Left renal cortex interstitium (tissue), 4 donors: ENCODE results near the gene COL28A1. TPM values are rescaled to one million over a fixed set of nuclear protein-coding genes. Genes with fewer than 3 reads are reported as not detected.
"Not testable (repeated sequence)": the region's sequence is repeated elsewhere in the genome, so short reads cannot be mapped to it uniquely, and the experiment has no call there.

Source experiments
- DNase-seq, 4 donors: peaks; one replicate each; pipeline ENCODE4 v3.0.0-alpha.2; 2013; ENCODE audit warnings: low read depth in 4 of 4, low spot score in 2 of 4, missing footprints in 1 of 4
- polyA plus RNA-seq, 4 donors: library from polyadenylated mRNA; unstranded; fragments of 120-200 nt; gene quantifications; one replicate each; pipeline ENCODE4 v1.2.1, GENCODE V29; 2013; ENCODE audit not compliant: insufficient read length in 4 of 4

The COL28A1 gene
- polyA plus RNA-seq, 4 donors, result 10.5 to 14.8 (median 12.5) TPM

- no peak for DNase-seq
Measured at GRCh38 chr7:7563269-7563668, 27.6 kb upstream of the COL28A1 start.

GRCh38 chr7:7562736-7563135 lies 27.1 kb upstream of the COL28A1 start:
- DNase-seq, result no peak

GRCh38 chr7:7561591-7561990 lies 25.9 kb upstream of the COL28A1 start:
- DNase-seq, result not testable (repeated sequence)

- no peak for DNase-seq
Measured at GRCh38 chr7:7557252-7557651, 21.6 kb upstream of the COL28A1 start.

GRCh38 chr7:7556852-7557251 lies 21.2 kb upstream of the COL28A1 start:
- DNase-seq, result no peak

- no peak for DNase-seq
Measured at GRCh38 chr7:7554649-7555575, 19.2 kb upstream of the COL28A1 start.

- no peak for DNase-seq
Measured at GRCh38 chr7:7554021-7554432, 18.4 kb upstream of the COL28A1 start.

- no peak for DNase-seq
Measured at GRCh38 chr7:7553386-7553785, 17.7 kb upstream of the COL28A1 start.

GRCh38 chr7:7552199-7552598 lies 16.5 kb upstream of the COL28A1 start:
- no peak for DNase-seq

GRCh38 chr7:7550663-7551062 lies 15.0 kb upstream of the COL28A1 start:
- no peak for DNase-seq

GRCh38 chr7:7548407-7548806 lies 12.7 kb upstream of the COL28A1 start:
- DNase-seq, result no peak

- DNase-seq, result no peak
Measured at GRCh38 chr7:7542251-7542835, 6.7 kb upstream of the COL28A1 start.

- no peak for DNase-seq
Measured at GRCh38 chr7:7539711-7540110, 4.0 kb upstream of the COL28A1 start.

- no peak for DNase-seq
Measured at GRCh38 chr7:7539152-7539551, 3.5 kb upstream of the COL28A1 start.

GRCh38 chr7:7537711-7538110 lies 2.0 kb upstream of the COL28A1 start:
- DNase-seq, result no peak

- DNase-seq, result no peak
Measured at GRCh38 chr7:7536396-7537019, 835 bp upstream of the COL28A1 start.

GRCh38 chr7:7533831-7534430 lies 1.7 kb downstream of the COL28A1 start:
- DNase-seq, result no peak

GRCh38 chr7:7529328-7529727 lies 6.3 kb downstream of the COL28A1 start:
- DNase-seq, result no peak

- DNase-seq, result no peak
Measured at GRCh38 chr7:7527047-7527446, 8.6 kb downstream of the COL28A1 start.

GRCh38 chr7:7526006-7526405 lies 9.7 kb downstream of the COL28A1 start:
- DNase-seq, result no peak

GRCh38 chr7:7524121-7524520 lies 11.6 kb downstream of the COL28A1 start:
- DNase-seq, result no peak
